HG02571 (cell line): Measurements from ENCODE around the gene SELENOW.
"Not testable (repeated sequence)": the region's sequence is repeated elsewhere in the genome, so short reads cannot be mapped to it uniquely, and the experiment has no call there.

Experiments
- ATAC-seq: cut with Tn5 transposase; IDR thresholded peaks from one replicate; pipeline ENCODE4 v1.9.1; 2021; ENCODE audit warnings: mild to moderate bottlenecking, moderate library complexity; ENCODE audit not compliant: unreplicated experiment

Gene SELENOW

GRCh38 chr19:47780215-47780551, 1.7 kb downstream of the SELENOW start:
- no peak for ATAC-seq

- ATAC-seq: no peak
Measured at GRCh38 chr19:47781590-47782262, 3.2 kb downstream of the SELENOW start.

DNA sequence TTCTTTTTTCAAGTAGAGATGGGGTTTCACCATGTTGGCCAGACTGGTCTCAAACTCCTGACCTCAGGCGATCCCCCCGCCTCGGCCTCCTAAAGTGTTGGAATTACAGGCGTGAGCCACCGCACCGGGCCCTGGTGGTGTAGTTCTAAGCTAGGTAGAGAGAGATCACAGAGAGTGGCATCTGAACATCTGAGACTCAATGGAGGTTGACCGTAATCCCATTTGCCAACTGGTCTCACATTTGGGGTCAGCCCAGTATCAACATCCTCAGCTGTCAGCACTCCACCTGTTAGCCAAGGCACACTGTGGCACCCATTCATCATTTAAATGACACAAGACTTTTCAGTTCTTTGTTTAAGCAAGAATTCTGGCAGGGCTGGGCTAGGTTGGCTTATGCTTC, 8.1 kb downstream of the SELENOW start:
- ATAC-seq: no peak

DNA sequence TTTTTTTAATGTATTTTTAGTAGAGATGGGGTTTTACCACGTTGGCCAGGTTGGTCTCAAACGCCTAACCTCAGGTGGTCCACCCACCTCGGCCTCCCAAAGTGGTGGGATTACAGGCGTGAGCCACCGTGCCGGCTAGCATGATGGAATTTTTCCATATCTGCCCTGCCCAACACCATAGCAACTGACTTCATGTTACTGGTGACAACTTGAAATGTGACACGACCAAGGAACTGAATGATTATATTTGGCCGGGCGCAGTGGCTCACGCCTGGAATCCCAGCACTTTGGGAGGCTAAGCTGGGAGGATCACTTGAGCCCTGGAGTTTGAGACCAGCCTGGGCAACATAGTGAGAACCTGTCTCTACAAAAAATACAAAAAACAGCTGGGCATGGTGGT, 8.8 kb downstream of the SELENOW start:
- not testable (repeated sequence) for ATAC-seq

- ATAC-seq: not testable (repeated sequence)
Measured at GRCh38 chr19:47789811-47790210, 11.3 kb downstream of the SELENOW start.

DNA sequence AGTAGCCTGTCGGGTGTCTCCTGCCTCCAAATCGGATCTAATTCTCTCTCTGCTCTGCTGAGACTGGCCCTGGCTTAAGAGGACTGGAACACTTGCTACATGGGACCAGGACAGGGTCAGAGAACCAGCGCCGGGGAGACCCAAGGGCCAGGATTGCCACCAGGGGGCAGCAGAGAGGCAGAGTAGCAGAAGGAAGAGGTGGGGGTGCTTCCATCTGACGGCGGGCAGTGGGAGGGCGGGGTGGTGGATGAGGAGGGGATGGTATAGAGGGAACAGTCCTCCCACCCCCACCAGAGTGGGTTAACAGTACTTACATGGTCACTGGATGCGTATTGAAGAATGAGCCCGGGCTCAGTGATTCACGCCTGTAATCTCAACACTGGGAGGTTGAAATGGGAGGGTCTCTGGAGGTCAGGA, 11.9 kb downstream of the SELENOW start:
- no peak for ATAC-seq

DNA sequence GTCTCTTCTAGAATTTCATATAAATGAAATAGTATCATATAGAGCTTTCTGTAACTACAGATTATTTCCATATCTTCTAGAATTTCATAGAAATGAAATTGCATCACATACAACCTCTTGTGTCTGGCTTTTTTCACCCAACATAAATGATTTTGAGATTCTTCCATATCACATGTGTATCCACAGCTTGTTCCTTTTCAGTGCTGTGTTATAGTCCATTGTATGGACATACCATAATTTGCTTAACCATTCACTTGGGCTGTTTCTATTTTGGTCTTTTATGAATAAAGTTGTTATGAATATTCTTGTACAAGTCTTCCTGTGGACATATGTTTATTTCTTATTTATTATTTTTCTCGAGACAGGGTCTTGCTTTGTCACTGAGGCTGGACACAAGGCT, 14.1 kb downstream of the SELENOW start:
- ATAC-seq: no peak

DNA sequence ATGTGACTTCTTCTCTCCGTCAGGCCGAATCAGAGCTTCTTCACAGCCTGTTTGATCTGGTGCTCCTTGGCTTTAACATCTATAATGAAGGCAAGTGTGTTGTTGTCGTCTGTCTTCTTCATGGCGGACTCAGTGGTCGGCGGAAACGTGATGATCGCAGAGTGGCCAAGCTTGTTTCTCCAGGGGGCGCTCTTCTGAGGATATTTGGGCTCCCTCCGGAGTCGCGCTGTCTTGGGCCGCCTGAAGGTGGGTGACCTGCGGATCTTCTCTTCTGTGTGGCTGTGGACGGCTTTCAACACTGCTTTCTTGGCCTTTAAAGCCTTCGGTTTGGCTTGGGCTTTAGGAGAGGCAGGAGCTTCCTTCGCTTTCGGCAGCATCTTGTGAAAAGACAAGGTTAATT, 16.0 kb downstream of the SELENOW start:
- no peak for ATAC-seq

GRCh38 chr19:47796785-47797184, 18.3 kb downstream of the SELENOW start:
- no peak for ATAC-seq

- ATAC-seq: no peak
Measured at GRCh38 chr19:47797996-47798903, 19.7 kb downstream of the SELENOW start.

GRCh38 chr19:47798904-47799266, 20.4 kb downstream of the SELENOW start:
- no peak for ATAC-seq

DNA sequence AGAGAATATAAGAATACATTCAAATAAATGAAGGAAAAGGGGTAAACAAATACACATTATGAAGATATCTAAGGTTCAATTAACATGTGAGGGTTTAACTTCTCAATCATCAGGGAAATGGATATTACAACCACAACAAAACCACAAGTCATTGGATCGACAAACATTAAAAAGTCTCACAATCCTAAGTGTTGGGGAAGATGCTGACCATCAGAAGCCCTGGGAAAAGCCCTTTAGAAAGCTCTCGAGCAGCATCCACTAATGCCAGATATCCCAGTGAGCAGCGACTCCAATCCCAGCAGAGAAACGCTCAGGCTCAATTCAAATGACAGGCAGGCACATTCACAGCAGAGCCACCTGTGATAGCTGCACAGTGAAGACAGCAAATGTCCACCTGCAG, 22.8 kb downstream of the SELENOW start:
- ATAC-seq: no peak

DNA sequence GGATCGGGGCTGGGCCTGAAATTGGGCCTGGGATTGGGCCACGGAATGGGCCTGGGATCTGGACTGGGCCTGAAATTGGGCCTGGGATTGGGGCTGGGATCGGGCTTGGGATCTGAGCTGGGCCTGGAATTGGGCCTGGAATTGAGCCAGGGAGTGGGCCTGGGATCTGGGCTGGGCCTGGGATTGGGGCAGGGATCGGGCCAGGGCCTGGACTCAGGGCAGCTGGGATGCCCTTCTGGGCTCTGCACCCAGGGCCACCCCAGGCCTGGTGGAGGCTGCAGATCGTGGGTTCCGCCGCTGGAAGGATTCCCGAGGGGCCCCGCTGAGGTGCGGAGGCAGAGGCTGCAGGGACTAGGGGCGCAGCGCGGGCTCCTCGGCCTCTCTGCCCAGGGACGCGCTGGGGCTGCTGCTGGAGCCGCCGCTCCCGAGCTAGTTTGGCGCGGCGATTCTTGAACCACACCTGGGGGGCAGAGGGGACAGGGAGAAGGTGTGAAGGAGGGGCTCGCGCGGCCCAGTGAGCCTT, 24.1 kb downstream of the SELENOW start:
- ATAC-seq: no peak

DNA sequence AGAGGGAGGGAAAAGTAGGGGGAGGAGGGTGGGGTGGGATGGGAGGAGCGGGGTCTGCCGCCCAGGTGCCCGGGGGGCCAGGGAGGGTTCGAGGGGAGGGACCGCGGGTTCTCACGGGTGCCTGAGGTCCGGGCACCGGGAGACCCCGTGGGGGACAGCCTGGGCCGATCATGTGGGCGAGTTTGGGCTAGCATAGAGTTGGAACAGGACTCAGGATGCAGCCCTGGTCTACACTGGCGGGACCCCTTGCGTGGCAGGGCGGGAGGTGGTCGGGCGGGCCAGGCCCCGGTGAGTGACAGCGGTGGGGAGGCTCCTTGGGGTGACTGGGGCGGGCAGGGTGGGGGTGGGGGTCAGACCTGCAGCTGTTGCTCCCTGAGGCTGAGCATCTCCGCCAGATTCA, 24.6 kb downstream of the SELENOW start:
- not testable (repeated sequence) for ATAC-seq

DNA sequence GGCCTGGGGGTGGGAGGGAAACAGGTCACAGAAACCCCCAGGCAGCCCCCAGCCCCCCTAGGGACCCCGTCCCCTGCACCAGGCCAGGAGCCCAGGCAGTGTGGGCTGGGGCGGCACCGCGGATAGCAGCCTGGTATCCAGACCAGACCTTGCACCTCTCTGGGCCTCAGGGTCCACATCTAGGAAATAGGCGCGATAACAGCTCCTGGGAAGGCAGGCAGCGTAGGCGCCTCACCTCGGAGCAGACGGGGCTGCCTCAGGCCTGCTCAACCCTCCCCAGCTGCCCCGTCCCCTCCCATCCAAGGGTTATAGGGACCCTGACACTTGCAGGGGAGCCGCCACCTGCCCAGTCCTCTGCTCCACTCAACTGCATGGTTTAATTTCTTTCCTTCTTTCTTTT, 25.2 kb downstream of the SELENOW start:
- not testable (repeated sequence) for ATAC-seq

- not testable (repeated sequence) for ATAC-seq
Measured at GRCh38 chr19:47804451-47804850, 25.9 kb downstream of the SELENOW start, which contains the start of gene TPRX1. TSS of gene TPRX1 (minus strand) at chr19:47804551. CDS start at chr19:47804539, 12 bp downstream.

GRCh38 chr19:47805313-47805712, 26.8 kb downstream of the SELENOW start:
- ATAC-seq: no peak

- no peak for ATAC-seq
Measured at GRCh38 chr19:47806435-47806834, 27.9 kb downstream of the SELENOW start.

DNA sequence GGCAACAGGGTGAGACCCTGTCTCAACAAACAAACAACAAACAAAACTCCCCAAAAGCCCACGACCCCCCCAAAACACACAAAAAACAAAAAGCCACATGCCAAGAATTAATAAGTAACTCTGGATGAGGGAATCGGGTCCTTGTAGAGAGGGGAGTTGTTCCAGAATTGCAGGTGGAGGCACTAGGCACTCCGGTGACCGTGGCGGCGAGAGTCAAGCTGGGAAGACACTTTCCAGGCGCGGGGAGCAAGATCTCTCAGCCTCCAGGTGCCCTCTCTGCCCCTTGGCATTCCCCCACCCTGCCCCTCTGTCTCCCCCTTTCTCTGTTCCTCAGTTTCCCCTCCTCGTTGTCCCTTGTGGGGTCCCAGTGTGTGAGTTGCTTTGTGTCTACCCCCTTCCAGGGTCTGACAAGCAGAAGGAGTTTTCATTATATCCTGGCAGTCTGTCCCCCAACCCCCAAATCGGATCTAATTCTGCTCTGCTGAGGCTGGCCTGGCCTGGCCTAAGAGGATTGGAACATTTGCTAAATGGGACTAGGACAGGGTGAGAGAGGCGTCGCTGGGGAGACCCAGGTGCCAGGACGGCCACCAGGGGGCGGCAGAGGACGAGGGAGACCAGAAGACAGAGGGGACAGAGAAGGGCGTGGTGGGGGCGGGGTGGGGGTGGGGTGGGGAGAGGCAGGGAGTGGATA, 34.9 kb downstream of the SELENOW start:
- ATAC-seq: no peak

GRCh38 chr19:47813995-47814328, 35.5 kb downstream of the SELENOW start:
- ATAC-seq: no peak

DNA sequence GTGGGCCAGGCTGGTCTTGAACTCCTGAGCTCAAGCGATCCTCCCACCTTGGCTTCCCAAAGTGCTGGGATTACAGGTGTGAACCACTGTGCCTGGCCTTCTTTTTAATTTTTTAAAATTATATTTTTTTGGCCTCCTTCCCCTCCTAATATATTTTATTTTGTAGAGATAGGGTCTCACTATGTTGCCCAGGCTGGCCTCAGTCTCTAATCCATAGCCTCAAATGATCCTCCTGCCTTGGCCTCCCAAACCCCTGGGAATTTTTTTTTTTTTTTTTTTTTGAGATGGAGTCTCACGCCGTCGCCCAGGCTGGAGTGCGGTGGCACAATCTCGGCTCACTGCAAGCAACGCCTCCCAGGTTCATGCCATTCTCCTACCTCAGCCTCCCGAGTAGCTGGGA, 37.8 kb downstream of the SELENOW start:
- ATAC-seq: not testable (repeated sequence)
